K562 (cell line): Measurements from ENCODE around the gene EIF2AK2. TPM values are rescaled to one million over a fixed set of nuclear protein-coding genes. Genes with fewer than 3 reads are reported as not detected.
A peak's percentile ranks its signal among the peaks of the same experiment; 100 is the strongest.

Source experiments
- CEBPB ChIP-seq: fragments of 450-650 bp; IDR thresholded peaks from 2 replicates; pipeline ENCODE4 v1.6.1; 2016; ENCODE audit warnings: missing genetic modification characterization, missing compliant biosample characterization
- CREBBP ChIP-seq: IDR thresholded peaks from one replicate; pipeline ENCODE4 v1.6.1; 2012; ENCODE audit warnings: low read depth, mild to moderate bottlenecking, control low read depth, inconsistent platforms, low read length
- GTF2F1 ChIP-seq: IDR thresholded peaks from 2 replicates; pipeline ENCODE4 v1.6.1; 2011; ENCODE audit warnings: low read depth, low read length, improper control_type of control experiment
- JUND ChIP-seq, 2 experiments: IDR thresholded peaks; 2 replicates in 1 of 2; 3 replicates in 1 of 2; pipeline ENCODE4 v1.6.1; 2011; ENCODE audit warnings: borderline replicate concordance in 2 of 2, low read depth in 2 of 2, low read length in 2 of 2, improper control_type of control experiment in 1 of 2, missing biosample characterization in 1 of 2, missing genetic modification characterization in 1 of 2, missing genetic modification reagents in 1 of 2
- MTA1 ChIP-seq: fragments of 450-650 bp; IDR thresholded peaks from 2 replicates; pipeline ENCODE4 v1.6.1; 2017; ENCODE audit warnings: borderline replicate concordance
- NR1H2 ChIP-seq: sonication (generic); formaldehyde crosslinking; IDR thresholded peaks from 2 replicates; pipeline ENCODE4 v1.4.0; 2020; ENCODE audit warnings: mild to moderate bottlenecking, missing genetic modification reagents
- POLR2H ChIP-seq: IDR thresholded peaks from 2 replicates; pipeline ENCODE4 v1.6.1; 2016; ENCODE audit warnings: missing genetic modification characterization, low read depth, mild to moderate bottlenecking, control low read depth, missing compliant biosample characterization, moderate library complexity
- RAD21 ChIP-seq, 2 experiments: fragments of 250-450 bp in 1 of 2; fragments of 450-650 bp in 1 of 2; sonication (Bioruptor Pico) in 1 of 2; formaldehyde crosslinking in 1 of 2; IDR thresholded peaks in 1 of 2; conservative IDR thresholded peaks in 1 of 2; 2 replicates each; pipeline versions ENCODE4 v1.4.0 to v1.8.0; 2020 to 2022; ENCODE audit warnings: mild to moderate bottlenecking in 2 of 2, moderate library complexity in 1 of 2
- STAG1 ChIP-seq: sonication (generic); formaldehyde crosslinking; IDR thresholded peaks from 2 replicates; pipeline ENCODE4 v1.5.0; 2020; ENCODE audit warnings: missing genetic modification reagents, borderline replicate concordance
- ZNF121 ChIP-seq: sonication (generic); formaldehyde crosslinking; conservative IDR thresholded peaks from 2 replicates; pipeline ENCODE4 v1.8.0; 2022; ENCODE audit warnings: missing genetic modification reagents
- polyA plus RNA-seq, 8 experiments: library from polyadenylated mRNA; depleted of rRNA in 4 of 8; stranded (reverse) in 5 of 8; unstranded in 3 of 8; fragments of >200 nt; fragmentation: Nextera tagmentation in 2 of 8; fragmentation: Illumina TruSeq in 1 of 8; extraction: Ambion mirVana in 2 of 8; extraction: Trizol in 1 of 8; gene quantifications; 2 replicates each; pipeline versions ENCODE4 v1.2.1 to v1.2.3, GENCODE V29; 2011 to 2014; ENCODE audit warnings: inconsistent platforms in 1 of 8, missing spikeins in 1 of 8
- total RNA-seq, 7 experiments: library from RNA; depleted of rRNA in 6 of 7; stranded (reverse); fragments of >200 nt in 6 of 7; fragmentation: Illumina TruSeq in 2 of 7; extraction: Trizol in 2 of 7; gene quantifications; 2 replicates each; pipeline versions ENCODE4 v1.2.1 to v1.2.3, GENCODE V29; 2011 to 2021; ENCODE audit warnings: low replicate concordance in 1 of 7
- TF ChIP-seq, protein P1 (sequence below), 2 experiments: fragments of 450-650 bp; formaldehyde crosslinking in 1 of 2; IDR thresholded peaks; 2 replicates each; pipeline versions ENCODE4 v1.4.0 to v1.6.1; 2014 to 2020; ENCODE audit warnings: mild to moderate bottlenecking in 2 of 2, borderline replicate concordance in 1 of 2, low read depth in 1 of 2
- TF ChIP-seq, protein P2 (sequence below): fragments of 450-650 bp; IDR thresholded peaks from 2 replicates; pipeline ENCODE4 v1.6.1; 2016; ENCODE audit warnings: low read depth, mild to moderate bottlenecking, moderate library complexity
- TF ChIP-seq, protein P3 (sequence below): fragments of 450-650 bp; IDR thresholded peaks from 2 replicates; pipeline ENCODE4 v1.6.1; 2017; ENCODE audit warnings: mild to moderate bottlenecking, moderate library complexity
- TF ChIP-seq, protein P4 (sequence below), 2 experiments: fragments of 450-650 bp; IDR thresholded peaks; 2 replicates each; pipeline ENCODE4 v1.6.1; 2016

EIF2AK2 gene
- total and polyA plus RNA-seq, 9 of the 15 experiments (the other 6 are each of a cell fraction or from before 2014, with no cell fraction given) = 3.8 to 19.5 (median 13.3) TPM

DNA sequence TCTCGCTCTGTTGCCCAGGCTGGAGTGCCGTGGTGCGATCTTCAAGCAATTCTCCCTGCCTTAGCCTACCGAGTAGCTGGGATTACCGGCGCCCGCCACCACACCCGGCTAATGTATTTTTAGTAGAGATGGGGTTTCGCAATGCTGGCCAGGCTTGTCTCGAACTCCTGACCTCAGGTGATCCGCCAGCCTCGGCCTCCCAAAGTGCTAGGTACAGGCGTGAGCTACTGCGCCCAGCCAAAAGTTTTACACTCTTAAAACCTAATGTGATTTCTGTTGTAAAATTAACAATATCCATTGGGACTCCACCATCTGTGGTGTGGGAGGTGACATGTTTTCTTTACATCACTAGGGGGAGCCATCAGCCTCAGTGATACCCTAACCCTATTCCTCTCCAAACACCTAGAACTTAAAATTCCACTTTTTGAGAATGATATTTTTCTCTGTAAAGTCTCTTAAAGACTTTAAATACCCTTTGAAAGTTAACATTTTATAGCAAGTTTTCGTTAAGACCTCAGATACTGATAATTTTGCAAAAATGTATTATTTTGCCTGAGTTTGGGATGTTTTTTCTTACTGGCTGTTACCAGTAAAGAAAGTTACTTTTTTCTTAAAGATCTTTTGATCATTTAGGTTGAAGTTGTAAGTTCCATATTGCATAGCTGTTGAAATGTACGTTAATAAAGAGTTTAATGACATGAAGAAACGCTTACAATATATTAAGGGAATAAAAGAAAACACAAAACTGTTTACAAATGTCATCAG lies 11.6 kb upstream of the EIF2AK2 start (continued):
- TF ChIP-seq, protein P1, sequence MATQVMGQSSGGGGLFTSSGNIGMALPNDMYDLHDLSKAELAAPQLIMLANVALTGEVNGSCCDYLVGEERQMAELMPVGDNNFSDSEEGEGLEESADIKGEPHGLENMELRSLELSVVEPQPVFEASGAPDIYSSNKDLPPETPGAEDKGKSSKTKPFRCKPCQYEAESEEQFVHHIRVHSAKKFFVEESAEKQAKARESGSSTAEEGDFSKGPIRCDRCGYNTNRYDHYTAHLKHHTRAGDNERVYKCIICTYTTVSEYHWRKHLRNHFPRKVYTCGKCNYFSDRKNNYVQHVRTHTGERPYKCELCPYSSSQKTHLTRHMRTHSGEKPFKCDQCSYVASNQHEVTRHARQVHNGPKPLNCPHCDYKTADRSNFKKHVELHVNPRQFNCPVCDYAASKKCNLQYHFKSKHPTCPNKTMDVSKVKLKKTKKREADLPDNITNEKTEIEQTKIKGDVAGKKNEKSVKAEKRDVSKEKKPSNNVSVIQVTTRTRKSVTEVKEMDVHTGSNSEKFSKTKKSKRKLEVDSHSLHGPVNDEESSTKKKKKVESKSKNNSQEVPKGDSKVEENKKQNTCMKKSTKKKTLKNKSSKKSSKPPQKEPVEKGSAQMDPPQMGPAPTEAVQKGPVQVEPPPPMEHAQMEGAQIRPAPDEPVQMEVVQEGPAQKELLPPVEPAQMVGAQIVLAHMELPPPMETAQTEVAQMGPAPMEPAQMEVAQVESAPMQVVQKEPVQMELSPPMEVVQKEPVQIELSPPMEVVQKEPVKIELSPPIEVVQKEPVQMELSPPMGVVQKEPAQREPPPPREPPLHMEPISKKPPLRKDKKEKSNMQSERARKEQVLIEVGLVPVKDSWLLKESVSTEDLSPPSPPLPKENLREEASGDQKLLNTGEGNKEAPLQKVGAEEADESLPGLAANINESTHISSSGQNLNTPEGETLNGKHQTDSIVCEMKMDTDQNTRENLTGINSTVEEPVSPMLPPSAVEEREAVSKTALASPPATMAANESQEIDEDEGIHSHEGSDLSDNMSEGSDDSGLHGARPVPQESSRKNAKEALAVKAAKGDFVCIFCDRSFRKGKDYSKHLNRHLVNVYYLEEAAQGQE (IDR thresholded peaks at IDR 0.05; ENCODE audit: borderline replicate concordance) = peak; percentile 39; the same call in 1 of the 2 replicates
- TF ChIP-seq, protein P1 (CRISPR knock-in tag; IDR thresholded peaks at IDR 0.05; ENCODE audit: low read depth) = no peak
- TF ChIP-seq GTF2F1 (no peak), CEBPB (tag) (peak; percentile 94), NR1H2 (CRISPR knock-in tag) (no peak), JUND (IDR thresholded peaks at IDR 0.05; ENCODE audit: borderline replicate concordance, low read depth, low read length) (no peak), JUND (tag; IDR thresholded peaks at IDR 0.05; ENCODE audit: borderline replicate concordance, low read depth, low read length) (no peak), STAG1 (CRISPR knock-in tag) (no peak), MTA1 (no peak), CREBBP (no peak), ZNF121 (CRISPR knock-in tag) (0 out of 2 replicates have a peak, but pooled peaks have one; percentile 8), RAD21 (CRISPR knock-in tag; conservative IDR thresholded peaks at IDR 0.05 in 1 of 2, IDR thresholded peaks at IDR 0.05 in 1 of 2) (peak; percentile 13 to 69; a peak in 2 of 4 replicates), POLR2H (tag) (0 out of 2 replicates have a peak, but pooled peaks have one; percentile 24)
- TF ChIP-seq, protein P2, sequence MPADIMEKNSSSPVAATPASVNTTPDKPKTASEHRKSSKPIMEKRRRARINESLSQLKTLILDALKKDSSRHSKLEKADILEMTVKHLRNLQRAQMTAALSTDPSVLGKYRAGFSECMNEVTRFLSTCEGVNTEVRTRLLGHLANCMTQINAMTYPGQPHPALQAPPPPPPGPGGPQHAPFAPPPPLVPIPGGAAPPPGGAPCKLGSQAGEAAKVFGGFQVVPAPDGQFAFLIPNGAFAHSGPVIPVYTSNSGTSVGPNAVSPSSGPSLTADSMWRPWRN = no peak
- TF ChIP-seq, protein P3, sequence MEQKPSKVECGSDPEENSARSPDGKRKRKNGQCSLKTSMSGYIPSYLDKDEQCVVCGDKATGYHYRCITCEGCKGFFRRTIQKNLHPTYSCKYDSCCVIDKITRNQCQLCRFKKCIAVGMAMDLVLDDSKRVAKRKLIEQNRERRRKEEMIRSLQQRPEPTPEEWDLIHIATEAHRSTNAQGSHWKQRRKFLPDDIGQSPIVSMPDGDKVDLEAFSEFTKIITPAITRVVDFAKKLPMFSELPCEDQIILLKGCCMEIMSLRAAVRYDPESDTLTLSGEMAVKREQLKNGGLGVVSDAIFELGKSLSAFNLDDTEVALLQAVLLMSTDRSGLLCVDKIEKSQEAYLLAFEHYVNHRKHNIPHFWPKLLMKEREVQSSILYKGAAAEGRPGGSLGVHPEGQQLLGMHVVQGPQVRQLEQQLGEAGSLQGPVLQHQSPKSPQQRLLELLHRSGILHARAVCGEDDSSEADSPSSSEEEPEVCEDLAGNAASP = 0 out of 2 replicates have a peak, but pooled peaks have one; percentile 6
- TF ChIP-seq, protein P4, sequence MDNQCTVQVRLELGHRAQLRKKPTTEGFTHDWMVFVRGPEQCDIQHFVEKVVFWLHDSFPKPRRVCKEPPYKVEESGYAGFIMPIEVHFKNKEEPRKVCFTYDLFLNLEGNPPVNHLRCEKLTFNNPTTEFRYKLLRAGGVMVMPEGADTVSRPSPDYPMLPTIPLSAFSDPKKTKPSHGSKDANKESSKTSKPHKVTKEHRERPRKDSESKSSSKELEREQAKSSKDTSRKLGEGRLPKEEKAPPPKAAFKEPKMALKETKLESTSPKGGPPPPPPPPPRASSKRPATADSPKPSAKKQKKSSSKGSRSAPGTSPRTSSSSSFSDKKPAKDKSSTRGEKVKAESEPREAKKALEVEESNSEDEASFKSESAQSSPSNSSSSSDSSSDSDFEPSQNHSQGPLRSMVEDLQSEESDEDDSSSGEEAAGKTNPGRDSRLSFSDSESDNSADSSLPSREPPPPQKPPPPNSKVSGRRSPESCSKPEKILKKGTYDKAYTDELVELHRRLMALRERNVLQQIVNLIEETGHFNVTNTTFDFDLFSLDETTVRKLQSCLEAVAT (IDR thresholded peaks at IDR 0.05) = no peak
